Measurements from ENCODE around the gene LEAP2.

LEAP2 gene

GRCh38 chr5:132890817-132891216 is 17.3 kb downstream of the LEAP2 start:
- no peak overlapping the region for H2AK5ac ChIP-seq (ENCODE audit: low read depth, low read length)
- no peak overlapping the region for H2BK120ac ChIP-seq (ENCODE audit: low read depth, low read length)
- no peak overlapping the region for H3K9ac ChIP-seq (ENCODE audit: low read depth, low read length, poor library complexity)
- H4K91ac ChIP-seq (ENCODE audit: low read depth, low read length, poor library complexity), result no peak overlapping the region
- H3K27ac ChIP-seq (replicated peaks; ENCODE audit: low read length), result no peak overlapping the region
- no peak overlapping the region for H3K14ac ChIP-seq (ENCODE audit: low read length)
- H3K4me2 ChIP-seq (ENCODE audit: insufficient read depth, low read length, poor library complexity, severe bottlenecking), result no peak overlapping the region
- no peak overlapping the region for H4K8ac ChIP-seq (ENCODE audit: low read depth, low read length)
- H3K36me3 ChIP-seq (replicated peaks in 1 of 2; ENCODE audit: control insufficient read depth in 2 of 2, insufficient read depth in 2 of 2, low read length in 2 of 2), result peaks cover 20 to 98% of the 10 kb centered on the region in 2 donors
- no peak overlapping the region for H3K18ac ChIP-seq (ENCODE audit: low read length)
- H2BK15ac ChIP-seq (ENCODE audit: low read length), result no peak overlapping the region
- no peak overlapping the region for H3K4me3 ChIP-seq (ENCODE audit: low read length in 2 of 2)
- WGBS, 2 donors (ENCODE audit: extremely low coverage in 2 of 2, insufficient read length in 2 of 2, insufficient replicate concordance in 1 of 2), result no CpG with 5 or more reads among the region's 4 CpGs
- H2AFZ ChIP-seq (ENCODE audit: low read length), result no peak overlapping the region
- H2BK5ac ChIP-seq (ENCODE audit: low read length), result no peak overlapping the region
- no peak overlapping the region for H3K4ac ChIP-seq (ENCODE audit: low read length)
- H3K9me3 ChIP-seq (replicated peaks in 1 of 2; ENCODE audit: control insufficient read depth in 2 of 2, insufficient read depth in 1 of 2, low read depth in 1 of 2, low read length in 2 of 2), result no peaks in the 10 kb centered on the region
- H2BK12ac ChIP-seq (ENCODE audit: low read length), result no peak overlapping the region
- no peaks in the 10 kb centered on the region for H3K79me1 ChIP-seq (ENCODE audit: low read depth, low read length)
- H3K4me1 ChIP-seq (ENCODE audit: control insufficient read depth in 2 of 2, insufficient read depth in 1 of 2, low read depth in 1 of 2, low read length in 2 of 2), result no peaks in the 10 kb centered on the region
- H3K23ac ChIP-seq (ENCODE audit: low read depth, low read length, poor library complexity), result no peak overlapping the region
- no peaks in the 10 kb centered on the region for H3K27me3 ChIP-seq (ENCODE audit: control insufficient read depth in 3 of 3, insufficient read depth in 3 of 3, low read depth in 1 of 3, low read length in 3 of 3)
- no peak for DNase-seq (ENCODE audit: low spot score)

GRCh38 chr5:132895719-132896305 is 22.3 kb downstream of the LEAP2 start:
- no peak overlapping the region for H4K91ac ChIP-seq (ENCODE audit: low read depth, low read length, poor library complexity)
- no peak overlapping the region for H2BK12ac ChIP-seq (ENCODE audit: low read length)
- H3K36me3 ChIP-seq (replicated peaks in 1 of 2; ENCODE audit: control insufficient read depth in 2 of 2, insufficient read depth in 2 of 2, low read length in 2 of 2), result peaks cover 24 to 96% of the 10 kb centered on the region in 2 donors
- DNase-seq (ENCODE audit: low spot score), result no peak
- no peak overlapping the region for H4K8ac ChIP-seq (ENCODE audit: low read depth, low read length)
- no peak overlapping the region for H3K27ac ChIP-seq (replicated peaks; ENCODE audit: low read length)
- H3K4me1 ChIP-seq (ENCODE audit: control insufficient read depth in 2 of 2, insufficient read depth in 1 of 2, low read depth in 1 of 2, low read length in 2 of 2), result no peaks in the 10 kb centered on the region
- H2AFZ ChIP-seq (ENCODE audit: low read length), result no peak overlapping the region
- H3K27me3 ChIP-seq (ENCODE audit: control insufficient read depth in 3 of 3, insufficient read depth in 3 of 3, low read depth in 1 of 3, low read length in 3 of 3), result no peaks in the 10 kb centered on the region
- no peak overlapping the region for H3K14ac ChIP-seq (ENCODE audit: low read length)
- no peak overlapping the region for H2BK5ac ChIP-seq (ENCODE audit: low read length)
- no peak overlapping the region for H2BK15ac ChIP-seq (ENCODE audit: low read length)
- no peak overlapping the region for H3K9ac ChIP-seq (ENCODE audit: low read depth, low read length, poor library complexity)
- H3K4me3 ChIP-seq (ENCODE audit: low read length in 2 of 2), result no peak overlapping the region
- no peak overlapping the region for H2AK5ac ChIP-seq (ENCODE audit: low read depth, low read length)
- no CpG with 5 or more reads among the region's 4 CpGs for WGBS, 2 donors (ENCODE audit: extremely low coverage in 2 of 2, insufficient read length in 2 of 2, insufficient replicate concordance in 1 of 2)
- no peak overlapping the region for H3K18ac ChIP-seq (ENCODE audit: low read length)
- H3K9me3 ChIP-seq (replicated peaks in 1 of 2; ENCODE audit: control insufficient read depth in 2 of 2, insufficient read depth in 1 of 2, low read depth in 1 of 2, low read length in 2 of 2), result no peaks in the 10 kb centered on the region
- no peaks in the 10 kb centered on the region for H3K79me1 ChIP-seq (ENCODE audit: low read depth, low read length)
- no peak overlapping the region for H3K4ac ChIP-seq (ENCODE audit: low read length)
- H3K4me2 ChIP-seq (ENCODE audit: insufficient read depth, low read length, poor library complexity, severe bottlenecking), result no peak overlapping the region
- no peak overlapping the region for H3K23ac ChIP-seq (ENCODE audit: low read depth, low read length, poor library complexity)
- H2BK120ac ChIP-seq (ENCODE audit: low read depth, low read length), result no peak overlapping the region

GRCh38 chr5:132896685-132897084 is 23.2 kb downstream of the LEAP2 start:
- Histone ChIP-seq H3K27ac (replicated peaks; ENCODE audit: low read length) (no peak overlapping the region), H3K14ac (ENCODE audit: low read length) (no peak overlapping the region), H4K8ac (ENCODE audit: low read depth, low read length) (no peak overlapping the region), H3K9me3 (replicated peaks in 1 of 2; ENCODE audit: control insufficient read depth in 2 of 2, insufficient read depth in 1 of 2, low read depth in 1 of 2, low read length in 2 of 2) (no peaks in the 10 kb centered on the region), H2BK120ac (ENCODE audit: low read depth, low read length) (no peak overlapping the region), H2BK15ac (ENCODE audit: low read length) (no peak overlapping the region), H3K4ac (ENCODE audit: low read length) (no peak overlapping the region), H3K4me2 (ENCODE audit: insufficient read depth, low read length, poor library complexity, severe bottlenecking) (no peak overlapping the region), H2AFZ (ENCODE audit: low read length) (no peak overlapping the region), H3K23ac (ENCODE audit: low read depth, low read length, poor library complexity) (no peak overlapping the region), H3K9ac (ENCODE audit: low read depth, low read length, poor library complexity) (no peak overlapping the region), H4K91ac (ENCODE audit: low read depth, low read length, poor library complexity) (no peak overlapping the region), H3K4me3 (ENCODE audit: low read length in 2 of 2) (no peak overlapping the region), H3K36me3 (replicated peaks in 1 of 2; ENCODE audit: control insufficient read depth in 2 of 2, insufficient read depth in 2 of 2, low read length in 2 of 2) (peaks cover 23 to 96% of the 10 kb centered on the region in 2 donors), H2AK5ac (ENCODE audit: low read depth, low read length) (no peak overlapping the region), H3K27me3 (ENCODE audit: control insufficient read depth in 3 of 3, insufficient read depth in 3 of 3, low read depth in 1 of 3, low read length in 3 of 3) (no peaks in the 10 kb centered on the region), H3K18ac (ENCODE audit: low read length) (no peak overlapping the region), H3K79me1 (ENCODE audit: low read depth, low read length) (no peaks in the 10 kb centered on the region), H2BK12ac (ENCODE audit: low read length) (no peak overlapping the region), H2BK5ac (ENCODE audit: low read length) (no peak overlapping the region), H3K4me1 (ENCODE audit: control insufficient read depth in 2 of 2, insufficient read depth in 1 of 2, low read depth in 1 of 2, low read length in 2 of 2) (no peaks in the 10 kb centered on the region)
- no peak for DNase-seq (ENCODE audit: low spot score)
- no CpG with 5 or more reads among the region's 7 CpGs for WGBS, 2 donors (ENCODE audit: extremely low coverage in 2 of 2, insufficient read length in 2 of 2, insufficient replicate concordance in 1 of 2)

GRCh38 chr5:132898094-132898493 is 24.6 kb downstream of the LEAP2 start:
- Histone ChIP-seq H2BK5ac (ENCODE audit: low read length) (no peak overlapping the region), H3K9ac (ENCODE audit: low read depth, low read length, poor library complexity) (no peak overlapping the region), H3K36me3 (replicated peaks in 1 of 2; ENCODE audit: control insufficient read depth in 2 of 2, insufficient read depth in 2 of 2, low read length in 2 of 2) (peaks cover 19 to 95% of the 10 kb centered on the region in 2 donors), H3K27ac (replicated peaks; ENCODE audit: low read length) (no peak overlapping the region), H3K4me1 (ENCODE audit: control insufficient read depth in 2 of 2, insufficient read depth in 1 of 2, low read depth in 1 of 2, low read length in 2 of 2) (no peaks in the 10 kb centered on the region), H3K27me3 (ENCODE audit: control insufficient read depth in 3 of 3, insufficient read depth in 3 of 3, low read depth in 1 of 3, low read length in 3 of 3) (no peaks in the 10 kb centered on the region), H2AK5ac (ENCODE audit: low read depth, low read length) (no peak overlapping the region), H2AFZ (ENCODE audit: low read length) (no peak overlapping the region), H3K23ac (ENCODE audit: low read depth, low read length, poor library complexity) (no peak overlapping the region), H3K4me2 (ENCODE audit: insufficient read depth, low read length, poor library complexity, severe bottlenecking) (no peak overlapping the region), H3K18ac (ENCODE audit: low read length) (no peak overlapping the region), H3K9me3 (replicated peaks in 1 of 2; ENCODE audit: control insufficient read depth in 2 of 2, insufficient read depth in 1 of 2, low read depth in 1 of 2, low read length in 2 of 2) (no peaks in the 10 kb centered on the region), H2BK12ac (ENCODE audit: low read length) (no peak overlapping the region), H2BK120ac (ENCODE audit: low read depth, low read length) (no peak overlapping the region), H3K79me1 (ENCODE audit: low read depth, low read length) (no peaks in the 10 kb centered on the region), H3K4me3 (ENCODE audit: low read length in 2 of 2) (no peak overlapping the region), H3K4ac (ENCODE audit: low read length) (no peak overlapping the region), H2BK15ac (ENCODE audit: low read length) (no peak overlapping the region), H4K91ac (ENCODE audit: low read depth, low read length, poor library complexity) (no peak overlapping the region), H3K14ac (ENCODE audit: low read length) (no peak overlapping the region), H4K8ac (ENCODE audit: low read depth, low read length) (no peak overlapping the region)
- DNase-seq (ENCODE audit: low spot score), result no peak
- no CpG with 5 or more reads among the region's 3 CpGs for WGBS, 2 donors (ENCODE audit: extremely low coverage in 2 of 2, insufficient read length in 2 of 2, insufficient replicate concordance in 1 of 2)
